Hepatocyte (in vitro differentiated cells): Measurements from ENCODE around the gene DAPP1. TPM values are rescaled to one million over a fixed set of nuclear protein-coding genes. Genes with fewer than 3 reads are reported as not detected.

Source experiments
- DNase-seq: peaks from one replicate; pipeline ENCODE4 v3.0.0-alpha.2; 2016; ENCODE audit warnings: low spot score
- H2AFZ ChIP-seq: fragments of 200-600 bp; sonication (generic); 2 replicates; pipeline ENCODE4 v1.6.0; 2016; ENCODE audit warnings: antibody characterized with exemption, mild to moderate bottlenecking
- H3K27ac ChIP-seq: fragments of 200-600 bp; sonication (generic); 2 replicates; pipeline ENCODE4 v1.5.1; 2016; ENCODE audit warnings: mild to moderate bottlenecking
- H3K27me3 ChIP-seq: fragments of 200-600 bp; sonication (generic); 2 replicates; pipeline ENCODE4 v1.6.1; 2016
- H3K36me3 ChIP-seq: fragments of 200-600 bp; sonication (generic); replicated peaks from 2 replicates; pipeline ENCODE4 v1.5.1; 2016; ENCODE audit warnings: low read depth; ENCODE audit not compliant: insufficient read depth
- H3K4me1 ChIP-seq: fragments of 200-600 bp; sonication (generic); 2 replicates; pipeline ENCODE4 v1.5.1; 2016; ENCODE audit warnings: mild to moderate bottlenecking, moderate library complexity; ENCODE audit not compliant: insufficient read depth
- H3K4me2 ChIP-seq: fragments of 200-600 bp; sonication (generic); 2 replicates; pipeline ENCODE4 v1.6.0; 2016
- H3K4me3 ChIP-seq: fragments of 200-600 bp; sonication (generic); 2 replicates; pipeline ENCODE4 v1.5.1; 2016; ENCODE audit warnings: mild to moderate bottlenecking
- H3K79me2 ChIP-seq: fragments of 200-600 bp; sonication (generic); 2 replicates; pipeline ENCODE4 v1.6.0; 2017; ENCODE audit warnings: mild to moderate bottlenecking
- H3K9me2 ChIP-seq: fragments of 200-600 bp; sonication (generic); replicated peaks from 2 replicates; pipeline ENCODE4 v1.6.0; 2017; ENCODE audit warnings: mild to moderate bottlenecking; ENCODE audit not compliant: insufficient read depth
- H3K9me3 ChIP-seq: fragments of 200-600 bp; sonication (generic); 2 replicates; pipeline ENCODE4 v1.5.1; 2016; ENCODE audit warnings: low read depth, mild to moderate bottlenecking
- H4K20me1 ChIP-seq: fragments of 200-600 bp; sonication (generic); 2 replicates; pipeline ENCODE4 v1.6.0; 2016; ENCODE audit warnings: mild to moderate bottlenecking; ENCODE audit not compliant: insufficient read depth, poor library complexity, severe bottlenecking
- CTCF ChIP-seq: fragments of 200-600 bp; sonication (generic); IDR thresholded peaks from 2 replicates; pipeline ENCODE4 v1.5.1; 2016; ENCODE audit warnings: antibody characterized with exemption, mild to moderate bottlenecking; ENCODE audit not compliant: poor library complexity
- EZH2 ChIP-seq: fragments of 200-600 bp; sonication (generic); IDR thresholded peaks from 2 replicates; pipeline ENCODE4 v1.6.1; 2016; ENCODE audit warnings: antibody characterized with exemption, mild to moderate bottlenecking, borderline replicate concordance
- EZH2phosphoT487 ChIP-seq: fragments of 200-600 bp; sonication (generic); IDR thresholded peaks from one replicate; pipeline ENCODE4 v1.6.1; 2018; ENCODE audit warnings: antibody characterized with exemption, mild to moderate bottlenecking, low read depth, moderate library complexity; ENCODE audit not compliant: unreplicated experiment, severe bottlenecking
- WGBS: methylation state at CpG from one replicate; pipeline ENCODE4 v1.1.6; 2016; ENCODE audit warnings: low lambda C conversion rate; ENCODE audit errors: missing lambda C conversion rate; 5-methylcytosine and 5-hydroxymethylcytosine counted together
- polyA plus RNA-seq: library from polyadenylated mRNA; unstranded; fragments of >200 nt; fragmentation: Nextera tagmentation; extraction: Ambion mirVana; gene quantifications from 2 replicates; pipeline ENCODE4 v1.2.1, GENCODE V29; 2016
- total RNA-seq: library from RNA; depleted of rRNA; stranded (reverse); fragments of >200 nt; gene quantifications from 2 replicates; pipeline ENCODE4 v1.2.3, GENCODE V29; 2014

The DAPP1 gene
- total and polyA plus RNA-seq, 2 experiments from 2014 or later = 1.7 to 2.0 TPM

DNA sequence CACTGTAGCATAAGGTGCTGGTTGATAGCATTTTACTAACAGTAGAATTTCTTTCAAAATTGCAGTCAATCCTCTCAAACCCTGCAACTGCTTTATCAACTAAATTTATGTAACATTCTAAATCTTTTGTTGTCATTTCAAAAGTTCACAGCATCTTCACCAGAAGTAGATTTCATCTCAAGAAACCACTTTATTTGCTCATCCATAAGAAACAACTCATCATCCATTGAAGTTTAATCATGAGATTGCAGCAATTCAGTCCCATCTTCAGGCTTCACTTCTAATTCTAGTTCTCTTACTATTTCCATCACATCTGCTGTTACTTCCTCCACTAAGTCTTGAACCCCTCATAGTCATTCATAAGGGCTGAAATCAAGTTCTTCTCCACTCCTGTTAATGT is 55.9 kb downstream of the DAPP1 start:
- H4K20me1 ChIP-seq = no peaks in the 10 kb centered on the region
- H3K36me3 ChIP-seq = no peaks in the 10 kb centered on the region
- no peaks in the 10 kb centered on the region for H3K9me2 ChIP-seq
- H3K27ac ChIP-seq = no peak overlapping the region
- H3K4me3 ChIP-seq = no peak overlapping the region
- peaks cover 6% of the 10 kb centered on the region for H3K4me1 ChIP-seq
- H3K79me2 ChIP-seq = no peaks in the 10 kb centered on the region
- TF ChIP-seq EZH2phosphoT487 = no peak
- TF ChIP-seq EZH2 = no peak
- TF ChIP-seq CTCF = no peak
- H3K9me3 ChIP-seq = no peaks in the 10 kb centered on the region
- no peak overlapping the region for H3K4me2 ChIP-seq
- DNase-seq = no peak
- H3K27me3 ChIP-seq = no peaks in the 10 kb centered on the region
- no peak overlapping the region for H2AFZ ChIP-seq

- peaks cover 6% of the 10 kb centered on the region for H3K4me1 ChIP-seq
- H3K27me3 ChIP-seq = no peaks in the 10 kb centered on the region
- TF ChIP-seq EZH2phosphoT487 (no peak), EZH2 (no peak), CTCF (no peak)
- H2AFZ ChIP-seq = no peak overlapping the region
- H3K36me3 ChIP-seq = no peaks in the 10 kb centered on the region
- no peak overlapping the region for H3K4me2 ChIP-seq
- no peaks in the 10 kb centered on the region for H3K79me2 ChIP-seq
- H3K27ac ChIP-seq = peak overlapping the region; percentile 38
- H3K9me2 ChIP-seq = no peaks in the 10 kb centered on the region
- peak; percentile 46 for DNase-seq
- no peak overlapping the region for H3K4me3 ChIP-seq
- H4K20me1 ChIP-seq = no peaks in the 10 kb centered on the region
- H3K9me3 ChIP-seq = no peaks in the 10 kb centered on the region
Observed at GRCh38 chr4:99875071-99875470, 58.4 kb downstream of the DAPP1 start.

DNA sequence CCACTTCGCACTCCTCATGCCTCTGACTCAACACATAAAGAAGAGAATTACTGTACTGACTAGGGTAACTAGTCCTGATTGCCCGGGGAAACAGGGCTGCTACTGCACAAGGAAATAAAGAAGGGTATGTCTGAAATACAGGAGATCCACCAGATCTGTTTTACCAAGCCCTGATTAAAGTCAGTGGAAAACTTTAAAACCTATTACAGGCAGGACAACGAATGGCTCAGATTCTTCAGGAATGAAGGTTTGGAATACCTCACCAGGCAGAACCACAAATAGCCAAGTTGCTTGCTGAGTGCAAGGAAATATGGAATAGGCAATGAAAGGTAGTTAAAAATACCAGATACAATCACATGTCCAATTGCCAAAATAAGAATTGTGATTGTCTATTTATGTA is 60.3 kb downstream of the DAPP1 start:
- no peak overlapping the region for H2AFZ ChIP-seq
- H3K27me3 ChIP-seq = no peaks in the 10 kb centered on the region
- DNase-seq = no peak
- WGBS = 86% methylated on average over 3 of the region's 3 CpGs
- no peaks in the 10 kb centered on the region for H3K9me3 ChIP-seq
- no peak overlapping the region for H3K27ac ChIP-seq
- no peaks in the 10 kb centered on the region for H3K36me3 ChIP-seq
- no peaks in the 10 kb centered on the region for H4K20me1 ChIP-seq
- H3K9me2 ChIP-seq = no peaks in the 10 kb centered on the region
- no peak overlapping the region for H3K4me3 ChIP-seq
- TF ChIP-seq EZH2phosphoT487 (no peak), CTCF (no peak), EZH2 (no peak)
- no peak overlapping the region for H3K4me2 ChIP-seq
- H3K4me1 ChIP-seq = peaks cover 6% of the 10 kb centered on the region
- H3K79me2 ChIP-seq = no peaks in the 10 kb centered on the region

DNA sequence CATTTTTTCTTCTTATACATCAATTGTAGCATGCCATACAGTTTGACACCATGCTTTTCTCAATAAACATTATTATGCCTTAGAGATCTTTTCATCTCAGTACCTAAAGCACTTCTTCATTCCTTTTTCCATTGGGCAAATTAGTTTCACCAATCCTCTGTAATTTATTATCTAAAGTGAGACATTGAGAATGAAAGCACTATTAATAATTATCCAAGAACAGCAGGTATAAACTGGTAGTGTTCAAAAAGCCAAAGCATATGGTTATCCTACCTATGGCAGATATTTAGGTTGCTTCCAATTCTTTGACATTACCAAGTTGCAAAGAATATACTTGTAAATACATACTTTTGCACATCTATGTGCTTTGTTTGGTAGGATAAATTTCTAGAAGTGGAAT is 62.0 kb downstream of the DAPP1 start:
- H3K4me1 ChIP-seq = peaks cover 6% of the 10 kb centered on the region
- H3K4me3 ChIP-seq = no peak overlapping the region
- H4K20me1 ChIP-seq = no peaks in the 10 kb centered on the region
- no peak for DNase-seq
- no peak overlapping the region for H2AFZ ChIP-seq
- H3K79me2 ChIP-seq = no peaks in the 10 kb centered on the region
- TF ChIP-seq CTCF = no peak
- TF ChIP-seq EZH2phosphoT487 = no peak
- no peak for TF ChIP-seq EZH2
- no peaks in the 10 kb centered on the region for H3K9me2 ChIP-seq
- H3K36me3 ChIP-seq = no peaks in the 10 kb centered on the region
- H3K27me3 ChIP-seq = no peaks in the 10 kb centered on the region
- no peak overlapping the region for H3K4me2 ChIP-seq
- no peak overlapping the region for H3K27ac ChIP-seq
- no peaks in the 10 kb centered on the region for H3K9me3 ChIP-seq
